ENCODE measurements around the gene KLF9.

KLF9 gene

GRCh38 chr9:70413799-70414775 lies at the start of gene KLF9:
Gene KLF9 (minus strand): TSS chr9:70414657. CDS start chr9:70413363, 1,294 bp downstream.
- DNase-seq, result peak; percentile 92

GRCh38 chr9:70463877-70464276 lies 49.4 kb upstream of the KLF9 start:
- DNase-seq, result no peak

GRCh38 chr9:70462300-70462699 lies 47.8 kb upstream of the KLF9 start:
- no peak for DNase-seq

- no peak for DNase-seq
Observed at GRCh38 chr9:70457235-70457634, 42.8 kb upstream of the KLF9 start.

- DNase-seq, result no peak
Observed at GRCh38 chr9:70455993-70456704, 41.7 kb upstream of the KLF9 start.

- no peak for DNase-seq
Observed at GRCh38 chr9:70452365-70452764, 37.9 kb upstream of the KLF9 start.

GRCh38 chr9:70451765-70452164 lies 37.3 kb upstream of the KLF9 start:
- no peak for DNase-seq

- DNase-seq, result no peak
Observed at GRCh38 chr9:70450738-70451137, 36.3 kb upstream of the KLF9 start.

- no peak for DNase-seq
Observed at GRCh38 chr9:70449461-70449860, 35.0 kb upstream of the KLF9 start.

GRCh38 chr9:70448919-70449318 lies 34.5 kb upstream of the KLF9 start:
- no peak for DNase-seq

- no peak for DNase-seq
Observed at GRCh38 chr9:70444904-70445303, 30.4 kb upstream of the KLF9 start.

- no peak for DNase-seq
Observed at GRCh38 chr9:70442328-70442848, 27.9 kb upstream of the KLF9 start.

- no peak for DNase-seq
Observed at GRCh38 chr9:70441622-70442021, 27.2 kb upstream of the KLF9 start.

GRCh38 chr9:70439991-70440706 lies 25.7 kb upstream of the KLF9 start:
- DNase-seq, result no peak

GRCh38 chr9:70438341-70438928 lies 24.0 kb upstream of the KLF9 start:
- DNase-seq, result no peak

- DNase-seq, result no peak
Observed at GRCh38 chr9:70435948-70436347, 21.5 kb upstream of the KLF9 start.

- DNase-seq, result no peak
Observed at GRCh38 chr9:70429899-70430298, 15.4 kb upstream of the KLF9 start.

- no peak for DNase-seq
Observed at GRCh38 chr9:70428781-70429180, 14.3 kb upstream of the KLF9 start.

GRCh38 chr9:70427161-70427945 lies 12.9 kb upstream of the KLF9 start:
- DNase-seq, result no peak

- DNase-seq, result no peak
Observed at GRCh38 chr9:70425192-70425591, 10.7 kb upstream of the KLF9 start.

- no peak for DNase-seq
Observed at GRCh38 chr9:70422371-70423043, 8.1 kb upstream of the KLF9 start.

Measured in activated CD8-positive, alpha-beta memory T cell treated with anti-CD3 and anti-CD28 coated beads for 24 hours (primary cell).